HG02759 (cell line): ENCODE data around the gene TMEM9.

Experiments
- ATAC-seq: cut with Tn5 transposase; IDR thresholded peaks from one replicate; pipeline ENCODE4 v1.9.1; 2021; ENCODE audit warnings: mild to moderate bottlenecking, moderate library complexity; ENCODE audit not compliant: unreplicated experiment

The TMEM9 gene

GRCh38 chr1:201111156-201111555, 43.1 kb downstream of the TMEM9 start:
- ATAC-seq = no peak

GRCh38 chr1:201110616-201111015, 43.7 kb downstream of the TMEM9 start:
- ATAC-seq = no peak

- ATAC-seq = no peak
These were observed 44.1 kb downstream of the TMEM9 start for GRCh38 chr1:201110138-201110537.

GRCh38 chr1:201109651-201110050, 44.6 kb downstream of the TMEM9 start:
- no peak for ATAC-seq

- ATAC-seq = no peak
These were observed 45.7 kb downstream of the TMEM9 start for GRCh38 chr1:201108614-201109013.

GRCh38 chr1:201105688-201106087, 48.6 kb downstream of the TMEM9 start:
- ATAC-seq = no peak

- ATAC-seq = no peak
These were observed 50.1 kb downstream of the TMEM9 start for GRCh38 chr1:201104141-201104540.

GRCh38 chr1:201103666-201104065, 50.6 kb downstream of the TMEM9 start:
- no peak for ATAC-seq

GRCh38 chr1:201100169-201100930, 53.9 kb downstream of the TMEM9 start:
- ATAC-seq = no peak

- ATAC-seq = no peak
These were observed 55.1 kb downstream of the TMEM9 start for GRCh38 chr1:201098992-201099677.

GRCh38 chr1:201096977-201097856, 57.1 kb downstream of the TMEM9 start:
- no peak for ATAC-seq

GRCh38 chr1:201096041-201096461, 58.2 kb downstream of the TMEM9 start:
- ATAC-seq = no peak

- ATAC-seq = no peak
These were observed 58.7 kb downstream of the TMEM9 start for GRCh38 chr1:201095581-201095980.

GRCh38 chr1:201094832-201095231, 59.4 kb downstream of the TMEM9 start:
- no peak for ATAC-seq

GRCh38 chr1:201093962-201094361, 60.3 kb downstream of the TMEM9 start:
- no peak for ATAC-seq

GRCh38 chr1:201093561-201093960, 60.7 kb downstream of the TMEM9 start:
- ATAC-seq = no peak

- no peak for ATAC-seq
These were observed 61.5 kb downstream of the TMEM9 start for GRCh38 chr1:201092738-201093137.

- no peak for ATAC-seq
These were observed 63.0 kb downstream of the TMEM9 start for GRCh38 chr1:201091256-201091655.

GRCh38 chr1:201090541-201090940, 63.7 kb downstream of the TMEM9 start:
- ATAC-seq = no peak

GRCh38 chr1:201089596-201089995, 64.7 kb downstream of the TMEM9 start:
- no peak for ATAC-seq

- no peak for ATAC-seq
These were observed 65.3 kb downstream of the TMEM9 start for GRCh38 chr1:201088901-201089525.
